Non-pigmented ciliary epithelial cell (primary cell): Measurements from ENCODE around the gene RASSF3.

Experiments used
- DNase-seq: peaks from one replicate; pipeline ENCODE4 v3.0.0-alpha.2; 2010; ENCODE audit warnings: low read depth

The RASSF3 gene

DNA sequence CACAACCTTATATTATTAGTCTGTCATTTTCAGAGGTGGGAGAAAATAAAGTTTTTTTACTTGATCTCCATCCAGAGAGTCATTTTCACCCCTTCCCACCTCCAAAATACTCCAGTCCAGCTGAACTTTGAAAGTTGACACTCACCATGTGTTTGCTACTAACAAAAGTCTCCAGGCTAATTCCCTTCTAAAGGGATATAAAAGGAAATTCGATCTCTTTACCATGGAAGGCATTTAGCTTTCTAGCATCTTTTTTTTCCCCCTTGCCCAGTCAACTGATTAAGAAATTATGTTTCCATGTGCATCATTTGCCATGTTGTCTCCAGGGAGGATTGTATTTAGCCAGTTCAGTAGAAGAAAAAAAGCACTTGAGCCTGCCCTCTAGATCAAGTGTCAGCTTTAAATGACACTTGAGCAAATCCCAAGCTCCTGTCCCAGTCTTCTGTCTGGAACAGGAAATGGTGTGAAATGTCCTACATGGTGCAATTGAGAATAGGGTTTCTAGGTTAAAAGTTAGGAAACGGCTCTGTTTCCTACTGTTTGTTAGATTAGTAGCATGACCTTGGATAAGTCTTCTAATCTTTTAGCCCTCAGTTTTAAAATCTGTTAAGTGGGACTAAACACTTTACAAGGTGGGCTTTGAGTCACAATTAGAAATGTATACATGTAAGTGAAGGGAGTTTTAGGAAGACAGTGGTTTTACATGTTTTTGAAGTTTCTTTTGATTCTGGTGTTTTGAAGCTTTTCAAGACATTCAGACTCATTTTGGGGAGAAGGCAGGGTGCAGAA lies 81.7 kb downstream of the RASSF3 start:
- DNase-seq, result no peak

DNA sequence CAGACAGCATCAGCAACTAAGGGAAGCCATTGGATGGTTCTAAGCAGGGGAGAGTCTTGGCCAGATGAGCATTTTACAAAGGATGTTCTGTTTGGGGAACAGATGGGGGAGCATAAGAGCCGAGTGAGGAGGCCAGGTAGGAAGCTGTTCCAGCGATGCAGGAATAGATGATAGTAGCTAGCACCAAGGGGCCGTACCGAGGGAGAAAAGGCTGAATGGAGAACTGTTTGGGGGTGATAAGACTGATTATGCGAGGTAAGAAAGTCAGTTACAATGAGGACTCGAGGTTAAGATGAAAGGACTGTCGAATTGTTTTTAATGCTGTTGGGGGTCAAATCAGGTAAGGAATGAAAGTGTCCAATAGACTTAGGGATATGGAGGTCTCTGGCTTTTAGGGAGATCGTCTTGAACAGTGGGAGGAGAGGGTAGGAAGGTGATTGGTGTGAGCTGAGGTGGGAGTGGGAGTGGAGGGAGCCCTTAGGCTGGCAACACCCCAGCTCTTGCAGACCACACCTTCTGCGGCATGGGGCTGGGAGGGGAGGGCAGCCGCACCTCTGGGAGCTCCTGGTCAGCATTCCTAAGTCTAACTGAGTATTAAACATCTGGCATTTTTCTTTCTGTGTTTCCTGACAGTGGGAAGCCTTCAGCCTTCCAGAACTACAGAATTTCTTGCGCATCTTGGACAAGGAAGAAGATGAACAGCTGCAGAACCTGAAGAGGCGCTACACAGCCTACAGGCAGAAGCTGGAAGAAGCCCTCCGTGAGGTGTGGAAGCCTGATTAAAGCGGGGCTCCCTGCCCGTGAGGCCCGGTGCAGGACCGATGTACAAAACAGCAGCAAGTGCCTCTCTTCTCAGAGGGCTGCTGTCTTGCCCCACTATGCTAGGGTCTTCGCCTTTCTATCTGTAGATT lies 84.1 kb downstream of the RASSF3 start:
- no peak for DNase-seq

DNA sequence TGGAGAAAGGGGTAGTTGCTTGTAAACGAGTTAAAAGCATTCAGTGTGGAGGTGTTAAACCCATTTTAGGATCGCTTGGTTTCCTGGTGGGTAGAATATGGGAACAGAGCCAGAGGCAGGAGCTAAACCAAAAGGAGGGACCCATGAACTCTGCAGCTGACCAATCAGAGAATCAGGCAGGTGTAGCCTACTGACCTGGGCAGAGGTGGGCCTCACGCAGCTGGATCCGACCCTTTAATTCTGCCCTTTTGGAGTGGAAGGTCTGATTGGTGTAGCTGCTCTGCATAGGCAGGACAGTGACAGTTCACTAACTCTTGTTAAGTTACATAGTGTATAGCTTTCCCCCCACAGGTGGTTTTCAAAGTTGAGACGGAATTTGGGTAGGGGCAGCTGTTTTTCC lies 85.3 kb downstream of the RASSF3 start:
- DNase-seq, result no peak

DNA sequence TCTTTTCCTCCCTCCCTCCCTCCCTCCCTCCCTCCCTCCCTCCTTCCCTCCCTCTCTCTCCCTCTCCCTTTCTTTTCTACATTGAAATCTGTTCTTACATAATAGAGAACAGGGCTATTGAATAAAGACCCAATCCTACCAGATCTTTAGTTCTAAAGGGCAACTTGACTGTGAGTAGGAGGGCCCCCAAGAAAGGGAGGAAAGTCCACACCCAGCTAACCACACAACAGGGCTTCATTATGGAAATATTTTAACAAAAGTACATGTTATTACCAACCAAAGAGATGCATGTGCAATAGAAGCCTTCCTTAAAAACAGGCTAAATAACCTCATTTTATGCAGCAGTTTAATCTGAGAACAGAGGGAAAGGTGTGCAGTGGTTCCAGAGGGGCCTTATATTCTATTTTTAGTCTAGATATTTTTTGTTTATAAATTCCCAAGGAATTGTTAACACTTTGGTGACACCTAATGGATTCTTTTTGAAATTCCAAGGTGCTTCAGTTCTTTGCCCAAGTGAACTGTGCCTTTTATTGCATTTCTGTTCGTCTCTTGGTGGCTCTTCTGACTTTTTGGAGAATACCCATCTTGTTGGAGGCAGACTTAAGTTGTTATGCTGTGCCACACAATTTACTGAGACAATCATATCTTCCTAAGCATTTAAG lies 85.9 kb downstream of the RASSF3 start:
- no peak for DNase-seq

- no peak for DNase-seq
Measured at GRCh38 chr12:64699504-64700115, 89.3 kb downstream of the RASSF3 start.

DNA sequence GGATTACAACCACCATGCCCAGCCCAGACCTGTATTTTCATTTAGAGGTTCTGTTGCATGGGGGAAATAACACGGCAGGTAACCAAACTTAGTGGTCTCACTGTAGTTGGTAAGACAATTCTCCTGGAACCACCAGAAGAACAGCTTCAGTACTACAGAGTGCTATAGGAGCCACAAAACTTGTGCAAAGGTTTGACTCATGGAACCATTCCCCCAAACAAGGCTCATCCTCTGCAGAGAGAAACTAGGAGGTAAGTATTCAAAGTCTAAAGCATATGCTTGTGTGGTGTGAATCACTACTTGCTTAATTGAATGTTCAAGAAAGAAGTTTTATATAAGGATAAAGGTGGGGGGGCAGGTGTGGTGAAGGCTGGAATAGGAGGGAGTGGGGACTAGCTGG lies 90.2 kb downstream of the RASSF3 start:
- DNase-seq, result no peak

GRCh38 chr12:64701283-64701682 lies 91.0 kb downstream of the RASSF3 start:
- no peak for DNase-seq

- DNase-seq, result no peak
Measured at GRCh38 chr12:64706306-64706705, 96.0 kb downstream of the RASSF3 start.

GRCh38 chr12:64706857-64707256 lies 96.6 kb downstream of the RASSF3 start:
- no peak for DNase-seq

DNA sequence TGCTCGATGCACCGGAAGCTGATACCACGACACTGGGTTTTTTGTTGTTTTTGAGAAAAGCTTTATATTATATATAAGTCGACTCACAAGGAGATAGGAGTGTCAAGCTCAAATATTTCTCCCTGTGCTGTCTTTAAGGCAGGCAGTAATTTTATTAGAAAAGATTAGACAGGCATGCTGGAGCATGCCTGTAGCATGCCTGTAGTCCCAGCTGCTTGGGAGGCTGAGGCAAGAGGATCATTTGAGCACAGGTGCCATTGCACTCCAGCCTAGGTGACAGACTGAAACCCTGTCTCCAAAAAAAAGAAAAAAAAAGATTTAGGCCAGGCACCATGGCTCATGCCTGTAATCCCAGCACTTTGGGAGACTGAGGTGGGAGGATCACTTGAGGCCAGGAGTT lies 97.1 kb downstream of the RASSF3 start:
- no peak for DNase-seq

DNA sequence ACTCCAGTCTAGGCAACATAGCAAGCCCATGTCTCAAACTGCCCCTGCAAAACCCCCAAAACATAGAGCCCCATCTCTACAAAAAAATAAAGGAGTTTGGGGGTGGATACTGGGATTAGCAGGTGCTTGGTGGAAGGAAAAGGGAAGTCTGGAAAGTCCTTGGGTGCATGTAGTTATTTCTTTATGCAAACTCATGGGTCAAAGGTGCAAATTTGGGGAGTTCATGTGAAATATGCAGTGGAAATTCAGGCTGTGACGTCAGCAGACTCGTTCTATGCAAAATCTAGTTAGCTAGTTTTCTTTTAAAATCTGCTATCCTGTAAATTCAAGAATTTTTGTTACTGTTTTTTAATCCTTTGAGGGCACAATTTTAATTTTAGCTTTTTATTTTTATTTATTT lies 97.6 kb downstream of the RASSF3 start:
- no peak for DNase-seq

DNA sequence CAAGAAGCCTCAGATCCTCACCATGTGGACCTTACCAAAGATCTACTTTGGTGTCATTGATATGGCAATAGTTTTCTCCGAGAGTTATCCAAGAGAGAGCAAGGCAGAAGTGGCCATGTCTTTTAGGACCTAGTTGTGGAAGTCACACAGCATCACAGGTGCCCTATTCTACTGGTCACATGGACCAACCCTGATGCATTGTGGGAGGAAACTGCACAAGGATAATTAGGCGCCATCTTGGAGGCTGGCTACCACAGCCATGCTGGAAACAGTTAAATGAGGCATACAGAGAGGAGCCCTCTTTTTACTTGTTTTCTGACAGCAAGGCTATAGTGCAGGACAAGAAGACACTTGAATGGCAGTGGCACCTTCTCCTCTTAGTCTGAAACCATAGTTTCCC lies 99.1 kb downstream of the RASSF3 start:
- no peak for DNase-seq

- DNase-seq, result no peak
Measured at GRCh38 chr12:64713376-64713775, 103.1 kb downstream of the RASSF3 start.

GRCh38 chr12:64714551-64714968 lies 104.3 kb downstream of the RASSF3 start:
- no peak for DNase-seq

- DNase-seq, result no peak
Measured at GRCh38 chr12:64716371-64716770, 106.1 kb downstream of the RASSF3 start.

DNA sequence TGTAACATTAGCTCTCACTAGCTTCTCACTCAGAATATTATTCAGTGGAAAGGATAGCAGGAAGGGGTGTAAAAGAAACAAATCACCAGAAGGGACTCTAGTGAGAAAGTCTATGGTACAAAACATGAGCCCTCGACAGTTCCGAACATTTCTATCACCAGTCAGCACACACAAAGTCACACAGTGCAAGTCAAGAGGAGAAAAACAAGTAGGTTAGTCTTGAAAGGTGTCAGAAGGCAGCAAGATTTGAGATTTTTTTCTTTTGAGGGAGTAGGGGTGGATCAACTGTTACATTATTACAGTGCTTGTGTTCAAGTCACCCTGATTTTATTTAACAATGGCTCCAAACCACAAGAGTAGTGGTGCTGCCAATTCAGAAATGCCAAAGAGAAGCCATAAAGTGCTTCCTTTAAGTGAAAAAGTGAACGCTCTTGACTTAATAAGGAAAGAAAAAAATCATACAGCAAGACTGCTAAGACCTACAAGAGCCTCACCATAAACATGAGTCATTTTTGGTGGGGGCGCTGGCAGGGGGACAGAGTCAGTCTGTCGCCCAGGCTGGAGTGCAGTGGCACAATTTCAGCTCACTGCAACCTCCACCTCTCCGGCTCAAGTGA lies 106.7 kb downstream of the RASSF3 start:
- no peak for DNase-seq

GRCh38 chr12:64718649-64719048 lies 108.4 kb downstream of the RASSF3 start:
- no peak for DNase-seq

DNA sequence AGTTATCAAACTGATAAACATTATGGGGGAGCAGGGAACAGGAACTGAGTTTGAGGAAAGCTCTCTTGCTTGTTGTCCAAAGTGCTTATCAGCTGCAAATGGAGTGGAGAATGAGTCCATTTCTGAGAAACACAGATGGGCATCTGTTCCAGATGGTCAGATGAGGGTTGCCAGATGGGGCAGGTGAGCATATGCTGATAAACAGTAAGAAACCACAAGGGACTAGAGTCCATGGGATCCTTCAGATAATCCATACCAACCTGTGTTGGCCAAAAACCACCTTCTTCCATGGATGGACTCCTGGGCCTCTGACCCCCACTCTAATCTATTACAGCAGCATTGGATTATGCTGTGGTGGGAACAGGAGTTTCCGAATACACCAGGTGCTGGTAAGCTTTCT lies 110.6 kb downstream of the RASSF3 start:
- DNase-seq, result no peak

GRCh38 chr12:64722835-64723234 lies 112.5 kb downstream of the RASSF3 start:
- no peak for DNase-seq

- no peak for DNase-seq
Measured at GRCh38 chr12:64723630-64724029, 113.3 kb downstream of the RASSF3 start.

GRCh38 chr12:64724201-64724745 lies 114.0 kb downstream of the RASSF3 start:
- DNase-seq, result no peak
